GM18951 (cell line): Measurements from ENCODE around the gene CDHR2.
"Not testable (repeated sequence)": the region's sequence is repeated elsewhere in the genome, so short reads cannot be mapped to it uniquely, and the experiment has no call there.

Experiments
- POLR2A ChIP-seq: IDR thresholded peaks from 4 replicates; pipeline ENCODE4 v1.6.1; 2011; ENCODE audit warnings: mild to moderate bottlenecking; ENCODE audit not compliant: insufficient read length, insufficient read depth; ENCODE audit errors: extremely low read depth
- in situ Hi-C: fragments of 300-500 bp; cut with MboI; formaldehyde crosslinking; loops from one replicate; pipeline ENCODE4 v1.12.0; 2022; ENCODE audit warnings: low sequenced_read_pairs, mixed read lengths, inconsistent platforms; ENCODE audit not compliant: unreplicated experiment

CDHR2 gene

DNA sequence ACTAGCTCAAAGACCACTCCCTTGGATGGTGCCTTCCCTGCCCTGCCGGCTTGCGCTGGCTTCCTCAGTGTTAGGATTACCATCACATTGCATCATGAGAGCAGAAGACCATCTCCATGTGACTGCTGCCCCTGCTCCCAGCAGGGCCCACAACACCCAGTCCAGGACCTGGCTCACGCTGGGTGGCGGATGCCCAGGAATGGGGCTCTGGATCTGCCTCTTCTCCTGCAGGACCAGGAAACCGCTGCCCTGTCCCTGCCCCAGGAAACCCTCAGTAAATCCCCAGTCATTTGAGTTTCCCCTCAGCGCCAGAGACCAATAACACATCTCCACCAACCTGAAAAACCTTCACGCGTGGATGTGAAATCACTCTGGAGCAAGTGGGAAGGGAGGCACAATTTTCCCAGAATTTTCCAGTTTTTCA is 8.7 kb upstream of the CDHR2 start:
- TF ChIP-seq POLR2A: no peak
- in situ Hi-C loops: no loop called here

DNA sequence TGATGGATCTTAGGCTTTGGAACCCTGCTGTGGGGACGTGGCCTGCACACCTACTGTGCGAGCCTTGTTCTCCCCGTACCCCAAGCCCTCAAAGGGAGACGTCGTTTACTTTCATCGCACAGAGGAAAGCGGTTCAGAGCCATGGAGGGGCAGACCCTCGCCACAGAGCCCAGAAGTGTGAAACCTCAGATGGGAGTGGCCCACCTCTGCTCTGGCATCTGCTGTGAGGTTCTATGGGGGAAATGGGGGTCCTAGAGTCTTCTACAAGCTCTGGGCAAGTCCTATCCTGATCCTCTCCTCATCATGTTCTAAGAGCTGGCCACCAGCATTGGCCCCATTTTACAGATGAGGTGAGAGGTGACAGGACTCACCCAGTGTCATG is 8.2 kb upstream of the CDHR2 start:
- in situ Hi-C loops: no loop called here
- TF ChIP-seq POLR2A: no peak

DNA sequence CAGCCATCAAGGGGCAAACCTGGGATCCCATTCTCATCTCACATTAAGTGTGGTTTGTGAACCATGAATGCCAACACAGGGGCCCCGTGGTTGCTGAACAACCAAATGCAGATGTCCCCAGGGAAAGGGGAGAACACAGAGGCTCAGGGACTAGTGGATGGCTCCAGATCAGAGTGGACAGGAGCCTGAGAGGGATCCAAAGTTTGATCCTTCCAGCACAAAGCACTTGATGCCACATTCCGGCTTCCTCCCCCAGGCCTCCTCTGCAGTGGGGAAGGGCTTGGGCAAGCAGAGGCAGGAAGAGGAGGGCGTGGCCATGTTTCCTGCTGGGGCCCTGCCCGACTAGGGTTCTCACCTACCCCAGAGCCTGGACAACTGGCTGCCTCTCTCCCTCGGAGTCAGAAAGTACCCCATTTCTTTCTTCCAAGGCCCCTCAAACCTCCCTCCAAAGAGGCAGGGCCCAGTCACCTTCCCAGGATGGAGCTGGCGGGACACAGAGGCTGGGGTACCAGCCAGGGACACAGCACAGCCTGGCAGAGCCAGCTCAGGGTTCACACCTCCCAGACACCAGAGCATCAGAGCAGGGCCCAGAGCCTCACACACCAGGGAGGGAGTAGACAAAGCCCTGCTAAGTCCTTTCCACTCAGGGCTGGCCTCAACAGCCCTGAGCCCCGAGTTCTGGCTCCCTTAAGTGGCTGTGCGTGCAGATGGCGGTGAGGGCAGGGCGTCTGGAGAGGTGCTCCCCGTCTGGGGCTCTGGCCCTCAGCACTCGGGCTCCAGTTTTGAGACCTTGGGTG is 7.6 kb upstream of the CDHR2 start:
- in situ Hi-C loops: no loop called here
- TF ChIP-seq POLR2A: no peak

DNA sequence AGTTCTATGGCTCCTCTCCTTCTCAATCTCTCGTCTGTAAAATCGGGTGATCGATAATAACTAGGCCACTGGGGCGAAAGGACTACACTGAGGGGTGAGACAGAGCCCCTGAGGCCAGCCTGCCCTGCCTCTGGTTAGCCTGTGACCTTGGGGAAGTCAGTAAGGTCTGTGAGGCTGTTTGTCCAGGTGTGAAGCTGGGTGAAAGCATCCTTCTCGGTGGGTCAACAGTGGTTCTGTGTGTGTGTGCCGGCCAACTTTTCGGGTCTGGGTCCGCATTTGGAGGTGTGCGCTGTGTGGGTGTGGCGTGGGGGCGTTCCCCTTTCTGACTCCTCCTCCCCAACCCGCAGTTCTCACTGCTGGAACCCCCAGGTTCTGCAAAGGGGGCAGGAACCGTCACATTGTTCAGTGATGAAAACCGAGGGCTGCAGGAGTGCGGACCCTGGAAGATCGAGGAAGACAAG is 7.0 kb upstream of the CDHR2 start:
- in situ Hi-C loops: no loop called here
- TF ChIP-seq POLR2A: no peak

DNA sequence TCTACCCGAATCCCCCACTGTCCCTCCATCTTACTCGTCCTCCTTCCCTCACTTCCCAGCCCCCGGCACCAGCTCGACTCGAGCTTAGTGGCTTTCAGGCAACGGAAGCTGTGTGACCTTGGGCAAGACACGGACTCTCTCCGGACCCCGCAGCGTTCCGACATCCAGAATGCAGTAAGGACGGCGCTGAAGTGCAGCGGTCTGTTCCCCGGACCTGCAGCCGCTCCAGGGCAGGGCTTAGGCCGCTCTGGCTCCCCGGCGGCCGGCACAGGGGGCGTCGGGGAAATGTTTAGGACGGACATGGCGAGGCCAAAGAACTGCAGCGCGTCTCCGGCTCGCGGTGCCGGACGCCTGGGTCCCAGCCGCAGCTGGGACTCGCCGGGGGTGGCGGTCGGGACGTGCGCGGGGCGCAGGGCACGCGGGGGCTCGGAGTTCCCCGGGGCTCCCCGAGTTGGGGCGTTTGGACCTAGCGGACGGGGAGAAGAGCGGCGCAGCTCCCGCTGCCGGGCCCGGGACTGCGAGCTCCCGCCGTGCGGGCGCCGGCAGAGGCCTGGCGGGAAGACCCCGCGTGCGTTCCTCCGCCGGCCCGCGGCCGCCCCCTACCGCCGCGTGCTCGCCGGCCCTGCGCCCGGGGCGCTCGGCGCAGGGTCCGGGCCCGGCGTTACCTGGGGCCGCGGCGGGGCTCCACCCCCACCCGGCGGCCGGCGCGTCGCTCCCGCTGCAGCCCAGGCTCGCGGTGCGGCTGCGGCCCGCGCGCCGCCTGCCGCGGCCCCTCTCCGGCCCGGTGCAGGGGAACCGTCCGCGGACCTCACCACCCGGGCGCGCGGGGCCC is 6.3 kb upstream of the CDHR2 start:
- in situ Hi-C loops: no loop called here
- TF ChIP-seq POLR2A: no peak

DNA sequence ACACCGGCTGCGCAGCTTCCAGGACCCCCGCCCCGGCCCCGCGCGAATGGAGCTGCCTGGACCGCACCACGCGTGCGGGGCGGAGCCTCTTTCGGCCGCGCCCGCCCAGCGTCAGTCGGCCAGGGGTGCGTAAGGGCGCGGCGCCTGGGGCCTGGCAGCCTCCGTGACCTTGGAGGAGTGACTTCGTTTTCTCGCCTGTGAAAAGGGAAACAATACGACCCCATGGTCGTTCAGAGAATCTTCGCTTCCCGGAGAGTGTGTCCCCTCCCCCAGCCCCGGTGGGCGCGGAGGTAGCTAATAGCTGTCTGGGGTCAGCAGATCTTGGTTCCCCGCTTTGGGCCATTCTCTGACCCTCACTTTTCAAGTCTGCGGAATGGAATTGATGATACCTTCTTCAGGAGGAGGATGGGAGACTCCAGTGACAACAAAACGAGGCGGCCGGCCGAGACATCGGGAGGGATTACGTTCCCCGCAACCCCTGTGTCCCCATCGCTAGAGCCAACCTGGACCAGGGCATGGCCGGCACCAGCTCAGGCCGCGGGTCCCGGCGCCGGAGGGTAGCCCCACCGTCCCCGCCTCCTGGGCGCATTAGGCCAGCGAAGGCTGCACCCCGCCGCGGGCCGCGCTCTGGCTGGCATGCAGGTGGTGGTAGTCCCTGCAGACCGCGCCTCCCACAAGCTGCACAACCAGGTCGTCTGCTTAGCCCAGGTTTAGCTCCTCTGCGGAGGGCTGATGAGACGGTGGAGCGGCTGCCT is 5.5 kb upstream of the CDHR2 start:
- in situ Hi-C loops: no loop called here
- peak; percentile 65 for TF ChIP-seq POLR2A

DNA sequence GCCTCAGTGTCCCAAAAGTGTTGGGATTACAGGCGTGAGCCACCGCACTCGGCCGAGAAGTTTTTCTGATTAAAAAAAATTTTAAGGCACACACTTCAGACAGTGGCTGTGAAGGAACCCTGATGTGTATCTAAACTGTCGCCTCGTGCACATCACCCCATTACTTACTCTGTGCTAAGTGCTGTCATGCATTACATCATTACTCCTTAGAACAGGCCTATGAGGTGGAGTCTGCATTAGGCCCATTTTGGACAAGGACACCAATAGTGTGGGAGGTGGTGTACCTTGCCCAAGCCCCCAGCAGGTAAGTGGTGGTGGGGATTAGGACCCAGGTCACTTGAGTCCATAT is 3.8 kb upstream of the CDHR2 start:
- no peak for TF ChIP-seq POLR2A
- in situ Hi-C loops: no loop called here

DNA sequence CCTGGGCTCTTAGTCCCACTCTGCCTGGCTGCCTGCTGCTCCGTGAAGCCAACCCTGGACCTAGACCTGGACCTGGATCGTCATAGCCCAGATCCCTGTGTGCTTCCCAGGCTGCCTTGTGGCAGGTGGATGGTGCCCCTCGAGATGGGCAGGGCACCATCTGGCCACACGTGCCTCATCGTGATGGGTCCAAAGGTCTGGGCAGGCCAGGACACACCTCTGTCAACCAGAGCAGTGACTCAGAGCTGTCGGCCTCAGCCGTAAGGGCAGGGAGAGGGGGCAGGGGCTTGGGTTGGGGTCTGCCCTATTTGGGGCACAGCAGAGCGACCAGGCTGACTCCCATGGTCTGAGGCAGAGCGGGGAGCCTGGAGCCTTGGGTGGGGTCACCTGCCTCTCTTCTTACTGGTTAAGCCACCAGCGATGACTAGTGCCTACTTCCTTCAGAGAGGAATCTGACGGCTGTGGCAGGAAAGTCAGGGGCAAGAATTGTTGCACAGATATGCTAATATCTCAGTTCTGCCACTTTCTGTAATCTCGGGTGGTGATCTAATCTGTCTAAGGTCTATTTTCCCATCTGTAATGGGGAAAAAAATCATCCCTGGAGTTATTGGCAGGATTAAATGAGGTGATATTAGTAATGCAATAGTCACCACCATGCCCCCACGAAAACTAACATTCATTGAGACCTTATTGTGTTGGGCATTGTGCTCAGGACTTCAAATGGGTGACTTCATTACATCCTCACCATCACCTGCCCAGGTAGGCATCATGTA is 3.2 kb upstream of the CDHR2 start:
- in situ Hi-C loops: no loop called here
- TF ChIP-seq POLR2A: no peak

DNA sequence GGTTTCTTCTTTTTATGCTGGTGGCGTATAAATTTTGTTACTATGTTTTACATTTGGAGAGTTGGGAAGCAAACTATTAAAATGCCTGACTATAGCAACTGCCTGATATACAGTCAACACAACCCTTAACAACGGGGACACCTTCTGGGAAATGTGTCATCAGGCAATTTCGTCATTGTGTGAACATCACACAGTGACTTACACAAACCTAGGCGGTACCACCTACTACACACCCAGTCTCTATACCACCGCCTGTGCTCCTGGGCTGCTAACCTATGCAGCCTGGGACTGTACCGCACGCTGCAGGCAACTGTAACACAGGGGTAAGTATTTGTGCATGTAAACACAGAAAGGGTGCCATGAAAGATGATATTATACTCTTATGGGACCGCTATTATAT is 1.3 kb upstream of the CDHR2 start:
- in situ Hi-C loops: no loop called here
- TF ChIP-seq POLR2A: no peak

DNA sequence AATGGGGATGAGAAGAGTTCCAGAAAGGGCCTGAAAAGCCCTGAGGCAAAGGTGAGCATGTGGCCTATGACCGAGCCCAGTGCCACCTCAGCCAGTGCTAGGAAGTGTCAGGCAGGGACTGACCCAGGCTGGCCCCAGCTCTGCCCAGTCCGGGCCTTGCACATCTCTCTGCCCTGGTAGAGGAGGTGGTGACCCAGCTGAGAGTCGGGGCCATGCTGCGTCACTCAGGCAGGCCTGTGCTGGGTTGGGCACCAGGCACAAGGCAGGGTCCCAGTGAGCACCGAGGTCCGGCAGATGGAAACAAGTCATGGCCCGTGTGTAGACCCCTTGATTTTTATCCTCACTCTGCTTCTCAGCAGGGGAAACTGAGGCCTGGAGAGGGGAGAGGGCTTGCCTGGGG is 729 bp downstream of the CDHR2 start:
- TF ChIP-seq POLR2A: no peak
- in situ Hi-C loops: no loop called here

DNA sequence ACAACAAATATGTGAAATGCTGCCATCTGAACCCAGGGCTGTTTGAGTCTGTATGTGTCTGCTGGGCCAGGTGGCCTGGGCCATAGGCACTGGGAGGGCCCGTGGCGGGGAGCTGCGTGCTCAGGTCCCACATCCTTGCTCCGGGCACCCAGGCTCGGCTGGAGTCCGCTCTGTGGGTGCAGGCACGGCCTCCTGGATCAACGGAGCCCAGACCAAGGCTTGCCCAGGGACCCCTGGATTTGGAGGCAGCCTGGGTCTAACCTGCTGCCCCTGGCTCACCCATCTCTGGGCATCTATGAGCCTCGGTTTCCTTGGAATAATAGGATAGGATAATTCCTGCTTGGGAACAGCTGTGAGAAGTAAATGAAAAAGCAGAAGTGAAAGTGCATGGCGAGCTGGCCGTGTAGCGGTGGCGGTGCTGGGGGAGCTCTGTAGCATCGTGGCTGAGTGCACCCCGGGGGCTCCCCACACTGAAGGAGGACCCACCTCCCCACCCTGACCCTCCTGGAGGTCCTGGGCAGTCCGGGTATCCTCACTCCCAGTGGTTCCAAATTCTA is 1.2 kb downstream of the CDHR2 start:
- in situ Hi-C loops: no loop called here
- TF ChIP-seq POLR2A: no peak

DNA sequence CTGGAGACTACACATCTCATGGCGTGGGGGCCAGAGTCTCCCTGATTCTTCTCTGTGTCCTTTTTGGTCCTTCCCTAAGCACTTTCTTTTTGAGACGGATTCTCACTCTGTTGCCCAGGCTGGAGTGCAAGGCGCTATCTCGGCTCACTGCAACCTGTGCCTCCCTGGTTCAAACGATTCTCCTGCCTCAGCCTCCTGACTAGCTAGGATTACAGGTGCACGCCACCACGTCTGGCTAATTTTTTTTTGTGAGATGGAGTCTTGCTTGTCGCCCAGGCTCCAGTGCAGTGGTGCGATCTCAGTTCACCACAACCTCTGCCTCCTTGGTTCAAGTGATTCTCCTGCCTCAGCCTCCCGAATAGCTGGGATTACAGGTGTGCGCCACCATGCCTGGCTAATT is 1.8 kb downstream of the CDHR2 start:
- in situ Hi-C loops: not testable (repeated sequence)
